ENCODE data around the gene ZNF488. TPM values are rescaled to one million over a fixed set of nuclear protein-coding genes. Genes with fewer than 3 reads are reported as not detected.

The ZNF488 gene
- total and polyA plus RNA-seq, 10 of the 15 experiments (the other 5 are each of a cell fraction or from before 2014, with no cell fraction given): not detected

- TF ChIP-seq CEBPB (IDR thresholded peaks at IDR 0.05; ENCODE audit: borderline replicate concordance in 1 of 2, low read depth in 2 of 2, low read length in 2 of 2): no peak
- no peak for TF ChIP-seq SMC3 (IDR thresholded peaks at IDR 0.05; ENCODE audit: borderline replicate concordance, low read length)
- no peak for TF ChIP-seq PKNOX1 (IDR thresholded peaks at IDR 0.05)
Observed at GRCh38 chr10:47368431-47369180, 15.5 kb downstream of the ZNF488 start (continued).

GRCh38 chr10:47367646-47368045 is 16.4 kb downstream of the ZNF488 start:
- WGBS (ENCODE audit: insufficient coverage, insufficient replicate concordance, low lambda C conversion rate, missing lambda C conversion rate): 50% methylated on average over 11 of the region's 11 CpGs
- peaks cover 0 to 2% of the 10 kb centered on the region in 2 experiments; a peak in 2 of 4 replicates for H3K27me3 ChIP-seq (replicated peaks in 1 of 2; ENCODE audit: control insufficient read depth in 2 of 2, insufficient read depth in 2 of 2, low read length in 1 of 2)
- ChIA-PET CTCF (interaction anchor here (1.6 kb wide), 1 partner anchor 27 kb away, joined by 4 read pairs; no protein-coding TSS in a partner anchor), POLR2A (no interaction called here), SMC1A (ENCODE audit: uncharacterized antibody, unreplicated experiment) (no interaction called here), RAD21 (ENCODE audit: unreplicated experiment) (no interaction called here)
- no peaks in the 10 kb centered on the region for H3K79me2 ChIP-seq (ENCODE audit: control insufficient read depth, insufficient read depth, low read length)
- no peaks in the 10 kb centered on the region for H4K20me1 ChIP-seq (ENCODE audit: control insufficient read depth, insufficient read depth)
- no peak overlapping the region for H2AFZ ChIP-seq (ENCODE audit: control insufficient read depth, low read depth, low read length)
- DNase-seq (ENCODE audit: low read depth, low spot score): no peak
- FAIRE-seq: no peak
- H3K36me3 ChIP-seq (ENCODE audit: control insufficient read depth in 2 of 2, insufficient read depth in 2 of 2, low read length in 1 of 2): no peaks in the 10 kb centered on the region
- no peak for ATAC-seq
- no peaks in the 10 kb centered on the region for H3K9me3 ChIP-seq (replicated peaks; ENCODE audit: control insufficient read depth, insufficient read depth, low read length)
- TF ChIP-seq POLR2AphosphoS5 (IDR thresholded peaks at IDR 0.05; ENCODE audit: low read length) (no peak), BCL11A (IDR thresholded peaks at IDR 0.05; ENCODE audit: low read depth, low read length) (no peak)
- BruUV-seq (replicated peaks): no TSS peak
- H3K4me3 ChIP-seq: no peak overlapping the region
- in situ Hi-C loops (cut with MboI): no loop called here
- intact Hi-C loops (cut with micrococcal nuclease; ENCODE audit: unreplicated experiment): no loop called here
- no peak overlapping the region for H3K27ac ChIP-seq (ENCODE audit: control insufficient read depth, insufficient read depth)
- H3K9ac ChIP-seq (ENCODE audit: control insufficient read depth, insufficient read depth, low read length): no peak overlapping the region
- no peaks in the 10 kb centered on the region for H3K4me1 ChIP-seq (ENCODE audit: control insufficient read depth, insufficient read depth, low read length)
- H3K4me2 ChIP-seq (ENCODE audit: control insufficient read depth, insufficient read depth): no peak overlapping the region
